K562 (cell line): ENCODE data around the gene CREB3L2.

Experiments used
- CREBBP ChIP-seq: IDR thresholded peaks from one replicate; pipeline ENCODE4 v1.6.1; 2012; ENCODE audit warnings: low read depth, mild to moderate bottlenecking, control low read depth, inconsistent platforms, low read length
- GATA2 ChIP-seq: sonication (generic); formaldehyde crosslinking; IDR thresholded peaks from 2 replicates; pipeline ENCODE4 v1.4.0; 2020; ENCODE audit warnings: mild to moderate bottlenecking, missing genetic modification reagents

GRCh38 chr7:138017992-138018391 is 16.1 kb upstream of the CREB3L2 start:
- TF ChIP-seq GATA2 (CRISPR knock-in tag) (no peak), CREBBP (no peak)
